Activated gamma-delta T cell treated with Interleukin-2 at 50 U/mL for 16 hours (primary cell): ENCODE results near the gene ZBED2.

Experiments
- DNase-seq: peaks from one replicate; pipeline ENCODE4 v3.0.0-alpha.2; 2020

The ZBED2 gene

GRCh38 chr3:111601810-111602209, 6.7 kb upstream of the ZBED2 start:
- DNase-seq = no peak

- no peak for DNase-seq
Measured at GRCh38 chr3:111598552-111598951, 3.4 kb upstream of the ZBED2 start.

GRCh38 chr3:111598139-111598538, 3.0 kb upstream of the ZBED2 start:
- no peak for DNase-seq

GRCh38 chr3:111596328-111596727, 1.2 kb upstream of the ZBED2 start:
- DNase-seq = no peak

GRCh38 chr3:111594781-111595180, 365 bp downstream of the ZBED2 start:
- DNase-seq = no peak

GRCh38 chr3:111594205-111594604, 941 bp downstream of the ZBED2 start:
- no peak for DNase-seq

GRCh38 chr3:111593666-111594065, 1.5 kb downstream of the ZBED2 start:
- DNase-seq = no peak

GRCh38 chr3:111592936-111593335, 2.2 kb downstream of the ZBED2 start:
- DNase-seq = no peak

GRCh38 chr3:111592143-111592542, 3.0 kb downstream of the ZBED2 start:
- no peak for DNase-seq

GRCh38 chr3:111591555-111591954, 3.6 kb downstream of the ZBED2 start:
- DNase-seq = no peak

GRCh38 chr3:111590143-111590491, 5.0 kb downstream of the ZBED2 start:
- DNase-seq = no peak

GRCh38 chr3:111589303-111590142, 5.6 kb downstream of the ZBED2 start:
- DNase-seq = no peak

- no peak for DNase-seq
Measured at GRCh38 chr3:111588527-111588926, 6.6 kb downstream of the ZBED2 start.

GRCh38 chr3:111585217-111585616, 9.9 kb downstream of the ZBED2 start:
- DNase-seq = no peak

GRCh38 chr3:111584744-111585143, 10.4 kb downstream of the ZBED2 start:
- DNase-seq = no peak

- no peak for DNase-seq
Measured at GRCh38 chr3:111582120-111582474, 13.0 kb downstream of the ZBED2 start.

- DNase-seq = no peak
Measured at GRCh38 chr3:111581403-111582119, 13.6 kb downstream of the ZBED2 start.

GRCh38 chr3:111579495-111579894, 15.7 kb downstream of the ZBED2 start:
- no peak for DNase-seq

- DNase-seq = no peak
Measured at GRCh38 chr3:111578867-111579266, 16.3 kb downstream of the ZBED2 start.

GRCh38 chr3:111577798-111578685, 17.1 kb downstream of the ZBED2 start:
- no peak for DNase-seq

GRCh38 chr3:111577113-111577512, 18.0 kb downstream of the ZBED2 start:
- DNase-seq = no peak

GRCh38 chr3:111571907-111572460, 23.2 kb downstream of the ZBED2 start:
- DNase-seq = peak; percentile 20

GRCh38 chr3:111571282-111571681, 23.9 kb downstream of the ZBED2 start:
- no peak for DNase-seq
